Osteocyte (in vitro differentiated cells): ENCODE measurements around the gene FRS3. TPM values are rescaled to one million over a fixed set of nuclear protein-coding genes. Genes with fewer than 3 reads are reported as not detected.

Experiments
- DNase-seq: peaks from one replicate; pipeline ENCODE4 v3.0.0; 2021; ENCODE audit warnings: mixed read lengths; ENCODE audit not compliant: unreplicated experiment; ENCODE audit errors: extremely low spot score
- H3K27ac Mint-ChIP-seq: one replicate; pipeline ENCODE4 v1.8.0; 2021; ENCODE audit warnings: mild to moderate bottlenecking, mixed read lengths; ENCODE audit not compliant: unreplicated experiment
- H3K27me3 Mint-ChIP-seq: one replicate; pipeline ENCODE4 v1.8.0; 2021; ENCODE audit warnings: mixed read lengths; ENCODE audit not compliant: unreplicated experiment
- H3K36me3 Mint-ChIP-seq: one replicate; pipeline ENCODE4 v1.8.0; 2021; ENCODE audit warnings: mixed read lengths; ENCODE audit not compliant: unreplicated experiment
- H3K4me1 Mint-ChIP-seq: one replicate; pipeline ENCODE4 v1.8.0; 2021; ENCODE audit warnings: mixed read lengths; ENCODE audit not compliant: unreplicated experiment
- H3K4me3 Mint-ChIP-seq: one replicate; pipeline ENCODE4 v1.8.0; 2021; ENCODE audit warnings: mild to moderate bottlenecking, moderate library complexity, mixed read lengths; ENCODE audit not compliant: unreplicated experiment
- H3K9me3 Mint-ChIP-seq: one replicate; pipeline ENCODE4 v1.8.0; 2021; ENCODE audit warnings: mixed read lengths; ENCODE audit not compliant: unreplicated experiment
- CTCF ChIP-seq: fragments of 200-600 bp; sonication (generic); IDR thresholded peaks from 2 replicates; pipeline ENCODE4 v1.5.0; 2021; ENCODE audit warnings: antibody characterized with exemption, mild to moderate bottlenecking, moderate library complexity
- total RNA-seq: library from RNA; stranded (reverse); gene quantifications from 2 replicates; pipeline ENCODE4 v1.2.1, GENCODE V29; 2021

FRS3 gene
- total RNA-seq, 1 donor from 2014 or later = 3.9 TPM

DNA sequence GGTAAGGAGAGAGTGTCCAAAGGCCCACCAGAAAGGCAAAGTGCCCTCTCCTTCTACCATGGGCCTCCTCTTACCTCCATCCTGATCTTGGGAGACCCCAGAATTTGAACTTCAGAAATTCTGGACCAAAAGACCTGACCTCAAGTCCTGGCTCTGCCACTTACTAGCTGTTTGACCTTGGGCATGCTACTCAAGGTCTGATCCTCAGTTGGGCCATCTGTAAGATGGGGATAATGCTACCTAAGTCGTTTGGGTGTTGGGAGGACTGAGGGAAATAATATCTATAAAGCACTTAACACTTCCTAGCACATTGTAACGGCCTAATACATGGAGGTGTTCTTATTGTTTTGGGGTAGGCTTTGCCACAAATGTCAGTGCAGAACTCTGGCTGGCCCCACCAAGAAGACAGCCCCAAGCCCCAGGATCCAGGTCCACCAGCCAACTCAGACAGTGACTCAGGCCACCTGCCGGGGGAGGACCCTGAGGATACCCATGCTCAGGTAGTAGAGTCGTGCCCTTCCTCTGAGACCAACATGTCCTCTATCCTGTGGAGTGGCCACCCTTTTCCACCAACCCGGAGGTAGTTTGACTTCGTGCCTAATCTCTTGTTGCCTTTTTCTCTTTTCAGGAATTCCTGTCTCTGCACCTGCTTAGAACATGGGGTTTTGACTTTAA lies 3.5 kb upstream of the FRS3 start:
- Mint-ChIP-seq H3K36me3 (peaks cover 1% of the 10 kb centered on the region), H3K27ac (no peak overlapping the region), H3K4me3 (no peak overlapping the region), H3K4me1 (peaks cover 27% of the 10 kb centered on the region), H3K27me3 (no peaks in the 10 kb centered on the region), H3K9me3 (no peaks in the 10 kb centered on the region)
- no peak for TF ChIP-seq CTCF
- DNase-seq = no peak

DNA sequence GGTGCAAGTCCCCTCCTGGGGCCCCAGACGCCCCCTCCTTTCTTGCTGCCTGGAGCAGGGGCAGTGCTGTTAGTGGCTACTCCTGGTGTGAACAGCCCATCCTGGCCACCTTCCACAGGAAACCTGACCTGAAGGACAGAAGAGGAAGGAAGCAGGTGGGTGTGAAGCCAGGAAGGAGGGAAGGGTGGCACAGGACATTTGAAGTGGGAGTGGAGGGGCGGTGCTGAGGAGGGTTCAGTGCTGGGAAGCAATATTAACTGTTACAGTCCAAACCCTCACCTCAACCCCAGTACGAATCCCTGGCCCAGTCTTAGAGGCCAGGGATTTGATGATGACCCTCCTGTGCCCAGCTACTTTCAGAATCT lies 1.6 kb upstream of the FRS3 start:
- Mint-ChIP-seq H3K4me3 (peak overlapping the region; percentile 58), H3K9me3 (no peaks in the 10 kb centered on the region), H3K4me1 (peaks cover 28% of the 10 kb centered on the region), H3K27me3 (no peaks in the 10 kb centered on the region), H3K27ac (peak overlapping the region; percentile 27), H3K36me3 (peaks cover 2% of the 10 kb centered on the region)
- TF ChIP-seq CTCF = no peak
- no peak for DNase-seq

DNA sequence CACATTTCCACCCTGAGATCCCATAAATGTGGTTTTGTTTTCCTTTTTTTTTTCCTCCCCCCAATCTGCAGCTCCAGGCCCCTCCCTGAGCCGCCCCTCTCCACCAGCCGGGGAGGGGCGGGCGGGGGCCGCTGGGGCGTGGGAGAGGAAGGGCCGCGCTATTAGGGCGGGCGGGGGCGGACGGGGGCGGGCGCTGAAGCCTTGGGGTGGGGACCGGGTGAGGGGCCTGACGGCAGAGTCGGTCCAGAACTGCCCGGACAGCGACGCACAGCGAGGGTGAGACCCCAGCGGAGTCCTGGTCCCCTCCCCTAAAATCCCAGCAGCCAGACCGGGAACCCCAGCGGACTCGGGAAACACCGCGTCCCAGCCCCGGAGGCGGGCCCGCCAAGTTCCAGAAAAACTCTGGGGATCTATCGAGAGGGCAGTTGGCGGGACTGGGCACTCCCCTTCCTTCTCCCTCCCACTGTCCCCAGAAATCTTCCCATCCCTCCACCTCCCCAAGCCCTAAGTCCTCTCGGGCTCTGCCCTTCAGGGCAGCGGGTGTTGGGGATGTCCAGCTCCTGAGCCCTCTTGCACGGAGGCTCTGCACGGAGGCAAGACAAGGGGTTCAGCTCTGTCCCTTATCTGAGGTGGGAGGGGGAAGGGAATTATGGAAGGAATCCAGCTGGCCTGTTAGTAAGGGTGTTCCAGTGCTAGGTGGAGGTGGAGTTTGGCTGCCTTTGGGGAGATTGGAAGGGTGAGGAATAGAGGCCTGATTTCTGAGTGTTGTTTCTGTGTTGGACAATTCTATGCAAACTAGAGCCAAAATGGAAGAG lies 1.1 kb upstream of the FRS3 start, which contains the start of gene PRICKLE4:
Gene PRICKLE4 (plus strand): TSS at position 232 of the 815 bp plus-strand sequence. CDS start 2,692 bp downstream, outside the sequence.
- Mint-ChIP-seq H3K4me1 (peaks cover 24% of the 10 kb centered on the region), H3K36me3 (peaks cover 2% of the 10 kb centered on the region), H3K9me3 (no peaks in the 10 kb centered on the region), H3K27ac (peak within 1 kb of the TSS; percentile 78), H3K4me3 (peak within 1 kb of the TSS; percentile 89), H3K27me3 (no peaks in the 10 kb centered on the region)
- DNase-seq = no peak
- TF ChIP-seq CTCF = no peak

DNA sequence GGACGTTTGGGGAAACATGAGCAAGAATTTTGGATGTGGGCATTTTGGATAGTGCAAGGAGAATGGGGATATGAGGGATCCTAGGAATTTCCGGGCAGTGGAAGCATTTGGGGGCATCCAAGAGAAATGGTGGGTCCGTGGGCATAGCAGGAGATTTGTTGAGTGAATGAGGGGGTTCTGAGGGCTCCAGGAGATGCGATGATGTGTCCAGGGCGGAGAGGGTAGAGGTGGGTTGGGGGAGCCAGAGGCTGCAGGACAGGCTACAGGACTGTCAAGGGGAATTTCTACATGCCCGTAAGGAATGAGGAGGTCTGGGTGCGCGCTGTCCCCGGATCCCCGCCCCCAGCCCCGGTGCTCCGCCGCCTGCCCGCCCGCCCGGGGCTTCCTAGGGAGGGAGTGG lies 364 bp downstream of the FRS3 start:
- Mint-ChIP-seq H3K36me3 (peaks cover 2% of the 10 kb centered on the region), H3K4me3 (peak overlapping the region; percentile 87), H3K27me3 (no peaks in the 10 kb centered on the region), H3K4me1 (peaks cover 23% of the 10 kb centered on the region), H3K9me3 (no peaks in the 10 kb centered on the region), H3K27ac (peak overlapping the region; percentile 65)
- no peak for TF ChIP-seq CTCF
- no peak for DNase-seq

DNA sequence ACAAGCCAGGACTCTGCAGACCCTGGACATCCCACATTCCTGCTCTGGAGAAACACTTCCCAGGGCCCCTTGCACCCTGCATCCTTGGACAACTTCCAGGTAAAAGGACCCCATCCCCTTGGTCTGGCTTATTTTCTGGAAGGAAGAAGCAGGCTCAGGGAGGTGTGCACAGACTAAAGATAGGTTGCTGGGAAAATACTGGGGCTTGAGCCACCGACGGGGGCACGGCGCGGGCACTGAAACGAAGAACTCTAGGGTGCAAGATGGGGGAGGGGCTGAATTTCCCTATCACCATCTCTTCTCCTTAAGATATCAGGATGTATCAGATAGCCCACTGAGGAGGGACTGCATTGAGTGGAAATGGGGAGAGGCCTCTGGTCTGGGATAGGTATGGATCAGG lies 805 bp downstream of the FRS3 start:
- no peak for TF ChIP-seq CTCF
- peak overlapping the region; percentile 65 for H3K27ac Mint-ChIP-seq
- H3K9me3 Mint-ChIP-seq = no peaks in the 10 kb centered on the region
- peak overlapping the region; percentile 87 for H3K4me3 Mint-ChIP-seq
- peaks cover 2% of the 10 kb centered on the region for H3K36me3 Mint-ChIP-seq
- no peaks in the 10 kb centered on the region for H3K27me3 Mint-ChIP-seq
- peaks cover 23% of the 10 kb centered on the region for H3K4me1 Mint-ChIP-seq
- DNase-seq = no peak
